GM21526 (cell line): ENCODE data around the gene VIL1.

Experiments used
- ATAC-seq: cut with Tn5 transposase; IDR thresholded peaks from one replicate; pipeline ENCODE4 v1.9.1; 2021; ENCODE audit warnings: moderate library complexity; ENCODE audit not compliant: unreplicated experiment, low FRiP score

VIL1 gene

GRCh38 chr2:218435003-218435982, 16.4 kb downstream of the VIL1 start:
- no peak for ATAC-seq

- no peak for ATAC-seq
Measured at GRCh38 chr2:218436992-218437391, 18.1 kb downstream of the VIL1 start.

- ATAC-seq: no peak
Measured at GRCh38 chr2:218437969-218438368, 19.0 kb downstream of the VIL1 start.

- ATAC-seq: no peak
Measured at GRCh38 chr2:218438596-218438995, 19.7 kb downstream of the VIL1 start.

GRCh38 chr2:218444692-218445357, 25.9 kb downstream of the VIL1 start:
- no peak for ATAC-seq

GRCh38 chr2:218445602-218446001, 26.7 kb downstream of the VIL1 start:
- no peak for ATAC-seq

GRCh38 chr2:218446547-218446946, 27.6 kb downstream of the VIL1 start:
- ATAC-seq: no peak

GRCh38 chr2:218447072-218447471, 28.1 kb downstream of the VIL1 start:
- no peak for ATAC-seq

- no peak for ATAC-seq
Measured at GRCh38 chr2:218448934-218449333, 30.0 kb downstream of the VIL1 start.

GRCh38 chr2:218452079-218452478, 33.2 kb downstream of the VIL1 start:
- ATAC-seq: no peak

- ATAC-seq: no peak
Measured at GRCh38 chr2:218456849-218457248, 37.9 kb downstream of the VIL1 start.

- ATAC-seq: no peak
Measured at GRCh38 chr2:218458598-218458997, 39.7 kb downstream of the VIL1 start.

- no peak for ATAC-seq
Measured at GRCh38 chr2:218465987-218466633, 47.2 kb downstream of the VIL1 start.

GRCh38 chr2:218470448-218470847, 51.5 kb downstream of the VIL1 start:
- ATAC-seq: no peak

- ATAC-seq: no peak
Measured at GRCh38 chr2:218471036-218471435, 52.1 kb downstream of the VIL1 start.

GRCh38 chr2:218471982-218472381, 53.1 kb downstream of the VIL1 start:
- no peak for ATAC-seq

- ATAC-seq: no peak
Measured at GRCh38 chr2:218472988-218473387, 54.1 kb downstream of the VIL1 start.

- ATAC-seq: no peak
Measured at GRCh38 chr2:218474527-218474926, 55.6 kb downstream of the VIL1 start.

- no peak for ATAC-seq
Measured at GRCh38 chr2:218476676-218477075, 57.8 kb downstream of the VIL1 start.

- ATAC-seq: no peak
Measured at GRCh38 chr2:218477247-218477646, 58.3 kb downstream of the VIL1 start.

GRCh38 chr2:218478544-218478943, 59.6 kb downstream of the VIL1 start:
- no peak for ATAC-seq
